ENCODE results near the gene USPL1.

The USPL1 gene

GRCh38 chr13:30572859-30573275, 44.9 kb upstream of the USPL1 start:
- TF ChIP-seq CSDC2 (CRISPR knock-in tag; IDR thresholded peaks at IDR 0.05) (no peak), ISL1 (CRISPR knock-in tag; IDR thresholded peaks at IDR 0.05) (no peak), ZFP3 (CRISPR knock-in tag; IDR thresholded peaks at IDR 0.05) (no peak), BACH2 (CRISPR knock-in tag; IDR thresholded peaks at IDR 0.05; ENCODE audit: borderline replicate concordance) (no peak), TCF4 (CRISPR knock-in tag; IDR thresholded peaks at IDR 0.05; ENCODE audit: borderline replicate concordance) (no peak), ZNF565 (CRISPR knock-in tag; conservative IDR thresholded peaks at IDR 0.05; ENCODE audit: low read depth) (no peak), TSHZ2 (CRISPR knock-in tag; IDR thresholded peaks at IDR 0.05) (no peak), PATZ1 (CRISPR knock-in tag; IDR thresholded peaks at IDR 0.05; ENCODE audit: borderline replicate concordance) (no peak; the same call in 1 of the 2 replicates), ESRRG (CRISPR knock-in tag; IDR thresholded peaks at IDR 0.05) (no peak), ZNF70 (CRISPR knock-in tag; IDR thresholded peaks at IDR 0.05) (no peak), ZFP30 (CRISPR knock-in tag; IDR thresholded peaks at IDR 0.05) (no peak), ZNF8 (CRISPR knock-in tag; IDR thresholded peaks at IDR 0.05) (no peak), SNAI2 (CRISPR knock-in tag; IDR thresholded peaks at IDR 0.05) (no peak), ZC3H10 (CRISPR knock-in tag; IDR thresholded peaks at IDR 0.05) (no peak), ARNTL (CRISPR knock-in tag; IDR thresholded peaks at IDR 0.05; ENCODE audit: borderline replicate concordance, low read depth) (no peak), CSRNP3 (CRISPR knock-in tag; IDR thresholded peaks at IDR 0.05) (no peak), CREB5 (CRISPR knock-in tag; IDR thresholded peaks at IDR 0.05; ENCODE audit: low read depth) (no peak), TOX (CRISPR knock-in tag; IDR thresholded peaks at IDR 0.05; ENCODE audit: borderline replicate concordance) (no peak), GLIS3 (CRISPR knock-in tag; IDR thresholded peaks at IDR 0.05) (no peak), OSR1 (CRISPR knock-in tag; IDR thresholded peaks at IDR 0.05) (no peak)
- ATAC-seq: peak; percentile 74

- TF ChIP-seq PPARA (CRISPR knock-in tag; IDR thresholded peaks at IDR 0.05; ENCODE audit: borderline replicate concordance) (no peak), ESRRG (CRISPR knock-in tag; IDR thresholded peaks at IDR 0.05) (no peak), ZNF8 (CRISPR knock-in tag; IDR thresholded peaks at IDR 0.05) (no peak), ZFP30 (CRISPR knock-in tag; IDR thresholded peaks at IDR 0.05) (no peak), BACH2 (CRISPR knock-in tag; IDR thresholded peaks at IDR 0.05; ENCODE audit: borderline replicate concordance) (no peak), CSDC2 (CRISPR knock-in tag; IDR thresholded peaks at IDR 0.05) (no peak), TSHZ2 (CRISPR knock-in tag; IDR thresholded peaks at IDR 0.05) (no peak), SNAI2 (CRISPR knock-in tag; IDR thresholded peaks at IDR 0.05) (no peak), CREB5 (CRISPR knock-in tag; IDR thresholded peaks at IDR 0.05; ENCODE audit: low read depth) (no peak), TOX (CRISPR knock-in tag; IDR thresholded peaks at IDR 0.05; ENCODE audit: borderline replicate concordance) (no peak)
- ATAC-seq: no peak
Observed at GRCh38 chr13:30576528-30576927, 41.2 kb upstream of the USPL1 start.

All from SK-N-SH treated with all-trans-retinoic acid at 6 μM for 48 hours (cell line).